ENCODE data around the gene TTYH3.

DNA sequence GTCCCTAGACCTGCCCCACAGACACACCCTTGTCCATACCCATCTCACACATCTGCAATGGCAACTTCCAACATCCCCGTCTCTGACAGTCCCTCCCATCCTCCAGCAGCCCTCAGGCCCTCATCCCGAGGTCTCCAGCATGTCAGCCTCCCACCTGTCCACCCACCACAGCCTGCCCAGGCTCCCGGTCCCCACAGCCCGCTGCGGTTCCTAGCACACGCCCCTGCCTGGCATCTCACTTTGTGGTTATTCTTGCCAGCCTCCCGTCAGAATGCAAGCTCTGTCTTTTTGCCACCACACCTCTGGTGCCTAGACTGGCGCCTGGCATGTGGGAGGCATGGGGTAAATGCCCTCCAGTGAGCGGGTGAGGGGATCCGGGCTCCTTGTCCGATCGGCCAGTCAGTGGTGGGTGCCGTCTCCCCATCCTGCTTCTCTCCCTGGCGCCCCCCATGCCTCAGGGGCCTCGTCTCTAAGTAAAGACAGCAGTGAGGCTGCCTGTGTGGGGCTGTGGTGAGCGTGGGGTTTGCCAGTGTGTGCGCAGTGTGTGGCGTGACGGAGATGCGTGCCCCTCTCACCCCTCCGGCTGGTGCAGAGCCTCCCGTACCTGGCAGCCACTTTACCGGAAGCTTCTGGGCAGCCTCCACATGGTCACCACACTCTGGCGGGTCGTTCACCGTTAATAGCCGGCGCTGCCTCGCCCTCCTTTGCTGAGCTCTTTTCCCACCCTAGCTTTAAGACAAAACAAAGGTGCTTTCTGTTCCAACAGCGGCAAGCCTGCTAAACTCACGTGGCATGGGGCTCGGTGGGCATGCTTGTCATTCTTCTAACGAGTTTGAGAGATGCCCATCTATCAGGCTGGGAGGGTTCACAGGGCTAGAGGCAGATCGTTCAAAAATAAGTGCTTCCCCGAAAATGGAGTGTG, 28.5 kb upstream of the TTYH3 start:
- TF ChIP-seq POLR2AphosphoS5 (IDR thresholded peaks at IDR 0.05; ENCODE audit: borderline replicate concordance, low read depth, low read length) (no peak), EZH2 (IDR thresholded peaks at IDR 0.05) (no peak)

All from SK-N-MC (cell line).